ENCODE results near the gene BCAN.
A peak's percentile ranks its signal among the peaks of the same experiment; 100 is the strongest.
"Not testable (repeated sequence)": the region's sequence is repeated elsewhere in the genome, so short reads cannot be mapped to it uniquely, and the experiment has no call there.

Gene BCAN, protein sequence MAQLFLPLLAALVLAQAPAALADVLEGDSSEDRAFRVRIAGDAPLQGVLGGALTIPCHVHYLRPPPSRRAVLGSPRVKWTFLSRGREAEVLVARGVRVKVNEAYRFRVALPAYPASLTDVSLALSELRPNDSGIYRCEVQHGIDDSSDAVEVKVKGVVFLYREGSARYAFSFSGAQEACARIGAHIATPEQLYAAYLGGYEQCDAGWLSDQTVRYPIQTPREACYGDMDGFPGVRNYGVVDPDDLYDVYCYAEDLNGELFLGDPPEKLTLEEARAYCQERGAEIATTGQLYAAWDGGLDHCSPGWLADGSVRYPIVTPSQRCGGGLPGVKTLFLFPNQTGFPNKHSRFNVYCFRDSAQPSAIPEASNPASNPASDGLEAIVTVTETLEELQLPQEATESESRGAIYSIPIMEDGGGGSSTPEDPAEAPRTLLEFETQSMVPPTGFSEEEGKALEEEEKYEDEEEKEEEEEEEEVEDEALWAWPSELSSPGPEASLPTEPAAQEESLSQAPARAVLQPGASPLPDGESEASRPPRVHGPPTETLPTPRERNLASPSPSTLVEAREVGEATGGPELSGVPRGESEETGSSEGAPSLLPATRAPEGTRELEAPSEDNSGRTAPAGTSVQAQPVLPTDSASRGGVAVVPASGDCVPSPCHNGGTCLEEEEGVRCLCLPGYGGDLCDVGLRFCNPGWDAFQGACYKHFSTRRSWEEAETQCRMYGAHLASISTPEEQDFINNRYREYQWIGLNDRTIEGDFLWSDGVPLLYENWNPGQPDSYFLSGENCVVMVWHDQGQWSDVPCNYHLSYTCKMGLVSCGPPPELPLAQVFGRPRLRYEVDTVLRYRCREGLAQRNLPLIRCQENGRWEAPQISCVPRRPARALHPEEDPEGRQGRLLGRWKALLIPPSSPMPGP

DNA sequence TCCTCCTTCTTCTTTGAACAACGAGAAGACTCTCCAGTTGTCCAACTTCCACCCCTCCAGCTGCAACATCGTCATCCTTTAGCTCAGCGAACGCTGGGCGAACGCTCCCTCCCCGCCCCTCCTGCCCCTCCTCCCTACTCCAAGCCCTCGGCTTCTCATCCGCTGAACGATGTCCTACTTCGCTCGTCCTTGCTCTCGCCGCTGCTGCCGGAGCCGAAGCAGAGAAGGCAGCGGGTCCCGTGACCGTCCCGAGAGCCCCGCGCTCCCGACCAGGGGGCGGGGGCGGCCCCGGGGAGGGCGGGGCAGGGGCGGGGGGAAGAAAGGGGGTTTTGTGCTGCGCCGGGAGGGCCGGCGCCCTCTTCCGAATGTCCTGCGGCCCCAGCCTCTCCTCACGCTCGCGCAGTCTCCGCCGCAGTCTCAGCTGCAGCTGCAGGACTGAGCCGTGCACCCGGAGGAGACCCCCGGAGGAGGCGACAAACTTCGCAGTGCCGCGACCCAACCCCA lies at the start of gene BCAN:
TSS of gene BCAN (plus strand) at position 357 of the 504 bp plus-strand sequence. CDS start 3,938 bp downstream, outside the sequence.
- no peak for DNase-seq

DNA sequence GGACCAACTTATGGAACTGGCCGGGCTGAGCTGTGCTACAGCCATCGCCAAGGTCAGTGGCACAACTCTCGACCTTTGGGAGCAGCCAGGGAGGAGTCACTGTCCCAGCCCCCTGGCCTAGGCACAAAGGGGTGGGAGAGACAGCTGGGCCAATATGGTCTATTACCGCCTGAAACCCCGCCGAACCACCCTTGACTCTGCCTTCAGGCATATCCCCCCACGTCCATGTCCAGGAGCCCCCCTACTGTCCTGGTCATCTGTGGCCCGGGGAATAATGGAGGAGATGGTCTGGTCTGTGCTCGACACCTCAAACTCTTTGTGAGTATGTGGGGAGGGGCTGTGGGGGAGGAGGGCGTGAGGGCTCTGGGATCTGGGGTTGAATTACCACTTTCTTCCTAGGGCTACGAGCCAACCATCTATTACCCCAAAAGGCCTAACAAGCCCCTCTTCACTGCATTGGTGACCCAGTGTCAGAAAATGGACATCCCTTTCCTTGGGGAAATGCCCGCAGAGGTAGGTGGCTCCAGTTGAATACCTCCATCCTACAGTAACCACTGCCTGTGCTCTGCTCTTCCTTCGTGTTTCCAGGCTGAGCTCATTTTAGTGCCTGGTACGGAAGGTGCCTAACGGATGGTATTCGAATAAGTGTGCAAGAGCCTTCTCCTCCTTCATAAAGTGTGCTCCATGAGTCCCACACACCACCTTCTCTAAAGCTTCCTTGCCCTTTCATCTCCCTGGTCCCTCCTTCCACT lies 49.6 kb upstream of the BCAN start:
- DNase-seq: no peak

DNA sequence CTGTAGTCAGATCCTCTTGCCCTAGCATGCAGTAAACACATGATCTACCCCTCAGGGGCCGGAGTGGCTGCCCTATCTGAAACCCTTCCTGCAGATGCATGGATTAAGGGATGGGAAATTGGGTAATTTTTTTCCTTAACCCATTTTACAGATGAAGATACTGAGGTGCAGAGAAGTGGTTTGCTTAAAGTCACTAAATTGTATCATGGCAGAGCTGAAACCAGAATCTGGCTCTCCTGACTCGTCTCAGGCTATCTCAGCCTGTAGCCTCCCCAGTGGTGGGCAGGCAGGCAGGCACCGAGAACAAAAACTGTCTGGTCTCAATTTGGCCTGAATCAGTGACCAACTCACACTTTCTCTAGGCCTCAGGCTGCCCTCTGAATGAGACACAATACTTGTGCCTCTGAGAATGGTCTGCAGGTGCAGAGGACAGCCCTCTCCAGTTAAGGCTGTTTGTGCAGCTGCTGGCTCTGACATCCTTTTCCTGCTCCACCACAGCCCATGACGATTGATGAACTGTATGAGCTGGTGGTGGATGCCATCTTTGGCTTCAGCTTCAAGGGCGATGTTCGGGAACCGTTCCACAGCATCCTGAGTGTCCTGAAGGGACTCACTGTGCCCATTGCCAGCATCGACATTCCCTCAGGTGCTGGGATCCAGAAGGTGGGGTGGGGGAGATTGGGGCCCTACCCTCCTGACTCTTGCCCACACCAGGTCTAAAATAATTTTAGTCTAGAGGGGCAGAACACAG lies 48.8 kb upstream of the BCAN start:
- DNase-seq: no peak

DNA sequence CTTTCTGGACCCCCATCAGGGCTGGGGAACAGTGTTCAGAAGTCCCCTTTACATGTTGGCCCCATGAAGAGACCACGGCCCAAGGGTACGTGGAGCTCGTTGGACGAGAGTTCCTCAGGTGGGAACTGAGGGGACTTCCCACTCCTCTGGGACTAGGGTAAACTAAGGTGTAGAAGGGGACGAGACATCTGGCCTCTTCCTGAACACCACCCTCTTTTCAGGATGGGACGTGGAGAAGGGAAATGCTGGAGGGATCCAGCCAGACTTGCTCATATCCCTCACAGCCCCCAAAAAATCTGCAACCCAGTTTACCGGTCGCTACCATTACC lies 48.3 kb upstream of the BCAN start:
- DNase-seq: no peak

DNA sequence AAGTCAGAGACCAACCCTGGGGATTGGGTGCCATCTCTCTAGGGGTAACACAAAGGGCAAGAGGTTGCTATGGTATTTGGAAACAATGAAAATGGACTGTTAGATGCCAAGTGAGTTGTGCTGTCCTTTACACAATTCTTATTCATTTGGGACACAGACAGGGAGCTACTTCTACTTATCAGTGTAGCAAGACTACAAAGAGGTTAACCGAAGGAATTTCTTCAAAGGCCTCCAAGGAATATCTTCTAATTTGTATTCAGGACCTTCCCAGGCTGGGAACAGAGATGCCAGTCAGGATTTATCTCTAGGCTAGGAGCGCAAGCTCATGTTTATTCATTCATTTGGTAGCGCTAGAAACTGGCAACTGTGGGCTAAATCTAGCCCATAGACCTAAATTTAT lies 47.7 kb upstream of the BCAN start:
- no peak for DNase-seq

DNA sequence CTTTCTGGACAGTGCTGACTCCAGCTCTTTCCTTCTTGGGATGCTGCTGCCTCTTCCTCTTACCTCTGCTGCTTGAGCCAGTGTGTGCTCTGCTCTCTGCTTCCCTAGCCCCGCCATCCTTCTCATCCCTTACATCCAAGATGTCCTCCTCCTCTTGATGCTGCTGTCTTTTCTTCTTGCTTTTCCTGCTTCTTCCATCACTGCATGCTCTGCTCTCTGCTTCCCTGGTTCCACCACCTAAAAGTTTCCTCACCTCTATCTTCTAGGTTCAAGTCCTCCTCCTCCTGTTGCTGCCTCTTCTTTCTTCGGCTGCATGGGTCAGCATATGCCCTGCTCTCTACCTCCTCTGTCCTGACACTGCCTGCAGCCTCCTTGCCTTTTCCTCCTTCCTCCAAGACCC lies 46.9 kb upstream of the BCAN start:
- no peak for DNase-seq

DNA sequence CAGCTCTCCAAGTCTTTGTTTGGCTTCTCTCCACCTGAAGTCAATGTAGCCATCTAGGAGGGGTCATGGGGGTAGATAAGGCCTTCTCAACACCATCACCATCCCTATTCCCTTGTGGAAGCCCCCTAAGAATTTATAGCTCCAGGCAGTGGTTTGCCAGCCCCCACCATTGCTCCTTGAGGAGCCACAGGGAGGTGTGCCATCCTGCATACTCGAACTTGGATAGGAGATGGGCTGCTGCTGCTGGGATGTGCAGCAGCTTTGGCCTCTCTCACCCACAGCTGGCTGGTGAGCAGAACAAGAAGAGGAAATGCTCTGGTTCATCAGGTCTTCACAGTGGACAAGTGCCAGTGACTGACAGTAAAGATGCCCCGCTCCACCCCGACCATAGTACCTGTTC lies 45.5 kb upstream of the BCAN start:
- no peak for DNase-seq

DNA sequence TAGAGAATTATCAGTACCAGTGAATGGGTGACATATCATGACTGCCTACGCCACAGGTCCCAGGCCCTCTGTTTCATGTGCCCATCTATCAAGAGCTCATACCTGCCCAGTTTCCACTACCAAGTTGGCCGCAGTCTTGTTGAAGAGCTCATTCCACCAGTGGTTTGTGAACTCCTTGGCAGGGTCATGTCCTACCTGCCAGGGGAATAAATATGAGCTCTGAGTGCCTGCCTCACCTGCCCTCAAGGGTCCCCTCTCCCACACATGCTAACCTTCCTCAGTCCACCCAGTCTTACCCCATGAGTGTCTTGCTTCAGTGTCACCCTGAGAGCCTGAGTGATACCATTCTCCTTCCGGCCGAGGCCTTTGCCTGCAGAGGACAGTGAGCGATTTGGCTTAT lies 43.8 kb upstream of the BCAN start:
- DNase-seq: no peak

DNA sequence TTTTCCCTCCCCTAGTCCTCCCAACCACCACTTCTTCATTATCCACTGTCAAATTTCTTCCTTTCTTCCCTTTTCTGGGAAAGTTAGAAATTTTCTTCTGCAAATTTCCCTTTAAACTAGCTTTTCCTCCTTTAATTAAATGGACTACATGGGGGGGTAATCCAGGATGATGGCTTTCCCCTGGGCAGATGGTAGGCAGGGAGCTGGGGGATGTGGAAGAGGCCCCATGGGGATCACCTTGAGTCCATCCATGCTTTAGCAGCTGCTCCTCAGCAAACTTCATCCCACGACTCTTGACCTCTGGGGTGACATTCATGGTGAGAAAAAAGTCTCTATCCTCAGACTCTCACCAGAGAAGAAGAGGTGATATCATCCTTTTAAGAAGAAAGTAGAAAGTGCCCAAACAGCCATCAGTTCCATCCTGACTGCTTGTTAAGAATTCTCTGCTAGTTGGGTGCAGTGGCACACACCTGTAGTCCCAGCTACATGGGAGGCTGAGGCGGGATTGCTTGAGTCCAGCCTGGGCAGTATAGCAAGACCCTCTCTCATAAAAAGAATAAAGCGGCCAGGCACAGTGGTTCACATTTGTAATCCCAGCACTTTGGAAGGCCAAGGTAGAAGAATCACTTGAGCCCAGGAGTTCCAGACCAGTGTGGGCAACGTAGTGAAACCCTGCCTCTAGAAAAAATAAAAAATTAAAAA lies 43.0 kb upstream of the BCAN start:
- no peak for DNase-seq

DNA sequence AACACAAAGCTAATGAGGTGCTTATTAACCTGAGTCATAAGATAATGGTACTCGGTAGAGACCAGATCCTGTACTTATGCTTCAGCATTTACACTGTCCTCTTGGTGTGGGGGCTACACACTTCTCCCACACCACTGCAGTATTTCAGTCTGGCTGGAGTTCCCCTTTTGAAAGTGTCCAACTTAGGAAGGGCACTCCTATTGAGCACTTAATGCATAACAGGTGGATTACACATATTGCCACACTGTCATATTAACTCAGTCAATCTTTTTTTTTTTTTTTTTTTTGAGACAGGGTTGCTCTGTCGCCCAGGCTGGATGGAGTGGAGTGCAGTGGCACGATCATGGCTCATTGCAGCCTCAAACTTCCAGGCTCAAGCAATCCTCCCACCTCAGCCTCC lies 42.1 kb upstream of the BCAN start:
- DNase-seq: no peak

DNA sequence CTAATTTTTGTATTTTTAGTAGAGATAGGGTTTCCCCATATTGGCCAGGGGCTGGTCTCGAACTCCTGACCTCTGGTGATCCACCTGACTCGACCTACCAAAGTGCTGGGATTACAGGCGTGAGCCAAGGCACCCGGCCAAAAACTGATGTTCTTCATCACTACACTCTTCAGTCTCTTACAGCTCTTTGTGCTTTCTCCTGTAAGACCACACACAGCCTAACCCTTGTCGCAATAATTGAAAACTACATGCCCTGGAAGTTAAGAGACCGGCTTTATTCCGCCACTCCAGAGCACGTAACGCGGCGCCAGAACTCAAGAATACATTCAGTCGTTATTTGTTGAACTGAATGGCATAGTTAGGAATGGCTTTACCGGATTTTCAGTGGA lies 41.2 kb upstream of the BCAN start:
- no peak for DNase-seq

DNA sequence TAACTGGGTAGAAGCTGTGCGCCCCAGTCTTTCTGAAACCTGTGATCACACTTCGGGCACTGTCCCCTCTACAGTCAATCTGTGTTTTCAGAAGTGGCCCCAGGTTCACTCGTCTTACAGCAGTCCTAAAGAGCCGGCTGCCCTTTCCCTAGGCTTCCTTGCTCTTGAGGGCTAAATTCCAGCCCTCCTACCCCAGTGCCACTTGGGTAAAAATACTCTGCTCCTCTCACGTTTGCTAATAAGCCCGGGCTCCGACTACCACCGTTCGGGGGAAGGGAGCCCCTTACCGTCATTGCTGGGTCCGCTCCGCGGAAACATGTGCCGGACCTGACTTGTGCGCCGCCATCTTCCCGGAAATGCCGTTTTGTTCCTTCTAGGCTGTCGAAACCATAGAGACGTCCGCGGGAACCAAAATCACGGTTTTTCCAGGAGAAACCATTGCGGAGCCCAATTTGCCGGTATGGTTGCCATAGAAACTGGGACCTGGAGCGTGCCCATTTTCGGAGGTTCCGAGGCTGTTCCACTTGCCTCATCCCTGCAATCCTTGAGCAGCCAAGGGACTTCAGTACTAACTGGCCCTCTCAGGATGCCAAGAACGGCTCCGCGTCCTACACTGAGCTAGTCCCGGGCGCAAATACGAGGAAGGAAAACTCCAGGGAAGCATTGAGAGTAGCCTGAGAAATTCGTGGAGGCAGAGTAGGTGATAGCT lies 40.6 kb upstream of the BCAN start, which contains the start of gene GPATCH4:
TSS of gene GPATCH4 (minus strand) at position 358 of the 709 bp plus-strand sequence.
- peak; percentile 70 for DNase-seq

DNA sequence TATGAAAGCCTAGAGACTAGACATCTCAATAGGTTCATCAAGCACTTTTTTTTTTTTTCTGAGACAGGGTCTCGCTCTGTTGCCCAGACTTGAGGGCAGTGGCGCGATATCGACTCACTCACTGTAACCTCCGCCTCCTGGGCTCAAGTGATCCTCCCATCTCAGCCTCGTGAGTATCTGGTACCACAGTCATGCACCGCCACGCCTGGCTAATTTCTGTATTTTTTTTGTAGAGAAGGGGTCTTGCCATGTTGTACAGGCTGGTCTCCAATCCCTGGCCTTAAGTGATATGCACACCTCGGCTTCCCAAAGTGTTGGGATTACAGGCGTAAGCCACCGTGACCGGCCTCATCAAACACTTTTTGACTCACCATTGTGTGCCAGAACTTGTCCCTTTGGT lies 40.0 kb upstream of the BCAN start:
- no peak for DNase-seq

DNA sequence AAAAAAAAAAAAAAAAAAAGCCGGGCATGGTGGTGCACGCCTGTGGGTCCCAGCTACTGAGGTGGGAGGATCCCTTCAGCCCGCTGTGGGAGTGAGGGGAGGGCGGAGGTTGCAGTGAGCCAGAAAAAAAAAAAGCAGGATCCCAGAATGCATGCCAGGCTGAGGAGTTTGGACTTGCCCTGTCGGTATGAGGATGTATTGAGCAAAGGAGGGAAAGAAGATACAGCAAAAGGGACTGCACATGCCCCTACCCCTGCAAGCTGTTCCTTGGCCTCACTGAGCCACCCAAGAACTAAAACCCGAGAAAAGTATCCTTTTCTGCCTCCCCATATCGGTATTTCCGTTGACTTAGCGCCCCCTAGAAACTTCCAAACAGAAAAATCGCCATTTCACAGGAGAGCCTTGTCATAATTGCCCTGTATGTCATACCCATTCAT lies 39.3 kb upstream of the BCAN start:
- DNase-seq: no peak

DNA sequence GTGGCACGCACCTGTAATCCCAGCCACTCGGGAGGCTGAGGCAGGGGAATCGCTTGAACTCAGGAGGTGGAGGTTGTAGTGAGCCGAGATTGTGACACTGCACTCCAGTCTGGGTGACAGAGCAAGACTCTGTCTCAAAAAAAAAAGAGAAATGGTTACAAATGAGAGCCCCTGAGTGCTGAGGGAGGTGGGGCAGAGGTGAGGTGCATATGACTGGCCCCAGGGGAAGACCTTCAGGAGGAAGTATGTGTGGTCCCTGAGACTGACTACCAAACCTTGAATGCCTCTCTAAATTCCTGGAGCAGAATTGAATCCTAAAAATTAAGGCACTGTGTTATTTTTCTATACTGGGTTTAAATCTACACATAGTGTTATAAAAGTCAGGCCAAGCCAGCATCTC lies 34.6 kb upstream of the BCAN start:
- DNase-seq: not testable (repeated sequence)

DNA sequence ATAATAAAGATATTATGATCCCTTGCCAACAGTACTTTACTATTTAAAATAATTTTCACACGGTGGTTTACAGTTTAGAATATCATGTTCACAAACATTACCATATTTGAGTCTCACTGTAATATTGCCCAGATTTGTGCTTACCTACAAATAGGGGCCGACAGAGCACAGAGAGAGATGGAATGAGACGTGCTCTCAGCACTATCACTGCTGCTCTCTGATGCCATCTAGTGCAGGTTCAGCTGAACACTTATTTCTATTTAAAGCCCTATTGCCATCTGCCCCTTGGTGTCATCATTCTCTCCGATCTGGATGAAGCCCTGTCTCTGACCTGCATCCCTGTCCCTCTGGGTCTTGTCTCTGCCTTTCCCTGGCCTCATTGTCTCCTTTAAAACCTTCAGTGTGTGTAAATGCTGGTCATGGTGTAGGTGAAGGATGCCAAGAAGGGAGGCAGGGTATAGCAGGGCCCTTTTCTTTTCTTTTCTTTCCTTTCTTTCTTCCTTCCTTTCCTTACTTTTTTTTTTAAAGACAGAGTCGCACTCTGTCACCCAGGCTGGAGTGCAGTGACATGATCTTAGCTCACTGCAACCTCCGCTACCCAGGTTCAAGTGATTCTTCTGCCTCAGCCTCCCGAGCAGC lies 33.8 kb upstream of the BCAN start:
- DNase-seq: peak; percentile 76

DNA sequence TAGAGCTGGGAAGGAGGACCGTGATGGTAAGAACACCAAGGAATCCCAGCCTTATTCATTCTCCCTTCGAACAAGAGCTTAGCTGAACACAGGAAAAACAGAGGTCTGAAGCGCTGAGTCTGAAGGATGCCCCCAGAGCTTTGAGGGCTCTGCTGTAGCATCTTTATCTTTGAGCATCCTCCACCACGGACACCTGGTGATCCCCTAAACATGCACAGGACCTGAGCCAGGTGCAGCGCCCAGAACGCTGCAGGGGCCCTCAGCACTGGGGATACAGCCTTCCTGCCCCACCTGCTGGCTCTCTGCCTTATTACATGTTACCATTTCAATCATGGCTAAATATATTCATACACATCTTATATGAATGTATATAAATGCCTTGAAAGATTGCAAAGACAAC lies 32.9 kb upstream of the BCAN start:
- peak; percentile 78 for DNase-seq

DNA sequence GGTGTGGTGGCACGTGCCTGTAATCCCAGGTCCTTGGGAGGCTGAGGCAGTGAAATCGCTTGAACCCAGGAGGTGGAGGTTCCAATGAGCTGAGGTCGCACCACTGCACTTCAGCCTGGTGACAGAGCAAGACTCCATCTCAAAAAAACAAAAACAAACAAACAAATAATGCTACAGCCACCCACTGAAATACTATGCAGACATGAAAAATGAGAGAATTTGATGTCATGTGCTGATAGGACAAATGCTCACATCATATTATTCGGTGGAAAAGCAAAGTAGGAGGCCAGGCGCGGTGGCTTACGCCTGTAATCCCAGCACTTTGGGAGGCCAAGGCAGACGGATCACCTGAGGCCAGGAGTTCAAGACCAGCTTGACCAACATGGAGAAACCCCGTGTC lies 31.8 kb upstream of the BCAN start:
- DNase-seq: not testable (repeated sequence)

DNA sequence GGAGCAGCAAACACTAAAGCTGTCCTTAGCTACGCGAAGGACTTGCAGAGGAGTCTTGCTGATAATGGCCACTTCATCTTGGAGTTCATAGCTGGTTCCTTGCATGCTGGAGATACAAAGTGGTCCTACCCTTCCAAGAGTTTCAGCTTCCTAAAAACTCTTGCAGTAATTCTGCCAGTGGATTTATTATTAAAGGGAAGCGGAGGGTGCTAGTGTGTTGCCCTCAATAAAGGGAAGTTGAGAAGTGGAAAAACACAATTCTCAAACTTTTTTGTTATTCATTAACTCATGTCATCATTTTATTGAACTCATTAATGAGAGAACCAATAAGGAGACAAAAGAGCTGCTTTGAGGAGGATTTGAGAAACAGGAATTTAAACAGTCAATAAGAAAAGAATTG lies 29.3 kb upstream of the BCAN start:
- DNase-seq: no peak

DNA sequence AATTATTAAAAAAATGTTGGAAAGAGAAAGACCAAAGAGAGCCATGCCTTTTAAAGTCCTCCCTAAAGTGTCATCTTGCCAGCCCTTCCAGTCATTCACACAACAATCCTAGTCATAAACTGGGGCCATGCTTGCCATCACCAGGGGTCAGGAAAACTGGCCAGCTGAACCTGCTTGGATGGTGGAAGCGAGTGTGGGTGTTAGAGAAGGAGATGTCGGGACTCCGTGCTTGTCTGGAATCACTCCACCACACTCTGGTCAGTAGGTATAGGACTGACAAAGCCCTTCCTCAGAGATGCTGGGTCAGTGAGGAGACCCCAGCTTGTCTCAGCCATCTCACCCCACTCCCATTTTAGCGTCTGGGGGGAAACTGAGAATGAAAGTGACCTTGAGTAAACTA lies 26.0 kb upstream of the BCAN start:
- DNase-seq: no peak

DNA sequence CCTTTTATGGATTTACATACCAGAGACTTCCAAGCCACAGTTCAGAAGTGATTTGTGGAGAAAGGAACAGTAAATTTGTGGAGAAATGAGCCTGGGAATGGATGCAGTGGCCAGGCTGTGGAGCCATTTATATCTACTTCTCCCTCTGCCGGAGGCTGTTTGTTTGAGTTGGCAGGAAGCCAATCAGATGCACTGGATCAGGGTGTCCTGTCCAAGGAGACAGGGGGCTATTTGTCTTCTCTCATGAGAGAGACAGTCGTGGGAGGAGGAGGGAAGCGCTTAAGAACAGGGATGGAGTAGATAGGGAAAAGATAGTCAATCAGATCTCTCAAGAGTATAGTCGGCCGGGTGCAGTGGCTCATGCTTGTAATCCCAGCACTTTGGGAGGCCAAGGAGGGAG lies 25.5 kb upstream of the BCAN start:
- peak; percentile 87 for DNase-seq

Measured in COR-L47 (cell line).